GM12864 (cell line): Measurements from ENCODE around the gene TAS2R39.

ENCODE experiments used
- DNase-seq: peaks from one replicate; pipeline ENCODE4 v3.0.0-alpha.2; 2011; ENCODE audit warnings: low read depth
- H3K4me3 ChIP-seq: 2 replicates; pipeline ENCODE4 v1.5.1; 2011; ENCODE audit warnings: mild to moderate bottlenecking, low read depth, low read length, control low read depth
- TF ChIP-seq, protein P1 (sequence below): IDR thresholded peaks from 2 replicates; pipeline ENCODE4 v1.5.1; 2011; ENCODE audit warnings: low read depth, mild to moderate bottlenecking, moderate library complexity, low read length, control low read depth, inconsistent platforms; ENCODE audit errors: missing control alignments

TAS2R39 gene

DNA sequence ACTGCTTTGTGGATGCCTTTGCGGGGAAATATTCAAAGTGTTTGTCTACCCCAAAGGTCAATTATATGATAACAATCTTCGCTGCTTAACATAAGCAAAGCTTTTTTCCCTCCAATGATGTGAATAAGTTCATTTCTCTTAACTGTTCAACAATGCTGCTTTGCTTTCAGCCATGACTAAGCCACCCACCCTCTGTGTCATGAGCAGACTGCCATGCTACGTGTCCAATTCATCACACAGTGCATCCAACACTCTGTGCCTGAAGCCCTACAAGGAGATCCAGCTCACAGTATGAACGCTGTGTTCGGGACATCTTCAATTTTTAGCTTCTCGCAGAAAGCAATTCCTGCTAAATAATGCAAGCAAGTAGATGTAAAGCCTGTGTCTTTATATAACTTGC lies 32.9 kb downstream of the TAS2R39 start:
- TF ChIP-seq, protein P1, sequence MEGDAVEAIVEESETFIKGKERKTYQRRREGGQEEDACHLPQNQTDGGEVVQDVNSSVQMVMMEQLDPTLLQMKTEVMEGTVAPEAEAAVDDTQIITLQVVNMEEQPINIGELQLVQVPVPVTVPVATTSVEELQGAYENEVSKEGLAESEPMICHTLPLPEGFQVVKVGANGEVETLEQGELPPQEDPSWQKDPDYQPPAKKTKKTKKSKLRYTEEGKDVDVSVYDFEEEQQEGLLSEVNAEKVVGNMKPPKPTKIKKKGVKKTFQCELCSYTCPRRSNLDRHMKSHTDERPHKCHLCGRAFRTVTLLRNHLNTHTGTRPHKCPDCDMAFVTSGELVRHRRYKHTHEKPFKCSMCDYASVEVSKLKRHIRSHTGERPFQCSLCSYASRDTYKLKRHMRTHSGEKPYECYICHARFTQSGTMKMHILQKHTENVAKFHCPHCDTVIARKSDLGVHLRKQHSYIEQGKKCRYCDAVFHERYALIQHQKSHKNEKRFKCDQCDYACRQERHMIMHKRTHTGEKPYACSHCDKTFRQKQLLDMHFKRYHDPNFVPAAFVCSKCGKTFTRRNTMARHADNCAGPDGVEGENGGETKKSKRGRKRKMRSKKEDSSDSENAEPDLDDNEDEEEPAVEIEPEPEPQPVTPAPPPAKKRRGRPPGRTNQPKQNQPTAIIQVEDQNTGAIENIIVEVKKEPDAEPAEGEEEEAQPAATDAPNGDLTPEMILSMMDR = no peak
- no peak overlapping the region for H3K4me3 ChIP-seq
- DNase-seq = no peak

DNA sequence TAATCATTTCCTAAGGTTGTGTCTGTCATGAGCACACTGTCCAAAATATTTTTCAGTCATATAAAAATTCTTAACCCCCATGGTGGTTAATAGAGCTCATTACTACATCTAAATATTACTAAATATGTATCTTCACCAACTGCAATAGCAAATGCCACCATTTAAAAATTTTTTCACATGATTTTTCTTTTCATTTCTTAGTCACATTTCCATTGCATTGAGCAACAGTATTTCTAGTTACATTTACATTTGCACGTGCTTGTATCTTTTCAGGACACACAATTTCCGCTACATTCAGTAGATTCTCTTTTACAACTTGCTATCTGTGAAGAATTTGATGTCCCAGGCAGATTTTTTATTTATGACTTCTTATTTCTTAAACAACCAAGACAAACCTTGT lies 33.5 kb downstream of the TAS2R39 start:
- DNase-seq = no peak
- TF ChIP-seq, protein P1 = no peak
- no peak overlapping the region for H3K4me3 ChIP-seq

DNA sequence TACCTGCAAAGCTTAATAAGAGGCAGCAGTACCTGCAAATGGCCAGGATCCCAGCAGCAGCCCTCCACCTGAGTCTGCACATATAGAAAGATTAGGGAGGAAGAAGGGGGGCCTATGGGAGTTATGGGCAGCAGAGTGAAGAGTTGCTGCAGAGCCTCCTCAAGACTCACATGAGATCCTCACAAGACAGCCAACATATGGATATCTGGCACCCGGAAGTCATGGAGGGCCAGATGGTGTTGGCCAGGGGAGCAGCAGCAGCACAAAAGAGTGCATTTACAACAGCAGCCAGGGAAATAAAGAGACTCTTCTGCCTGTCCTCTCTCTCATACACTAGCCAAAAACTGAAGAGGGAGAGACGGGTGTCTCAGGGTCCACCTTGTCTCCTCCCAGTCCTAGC lies 34.6 kb downstream of the TAS2R39 start:
- no peak overlapping the region for H3K4me3 ChIP-seq
- TF ChIP-seq, protein P1 = no peak
- DNase-seq = no peak

DNA sequence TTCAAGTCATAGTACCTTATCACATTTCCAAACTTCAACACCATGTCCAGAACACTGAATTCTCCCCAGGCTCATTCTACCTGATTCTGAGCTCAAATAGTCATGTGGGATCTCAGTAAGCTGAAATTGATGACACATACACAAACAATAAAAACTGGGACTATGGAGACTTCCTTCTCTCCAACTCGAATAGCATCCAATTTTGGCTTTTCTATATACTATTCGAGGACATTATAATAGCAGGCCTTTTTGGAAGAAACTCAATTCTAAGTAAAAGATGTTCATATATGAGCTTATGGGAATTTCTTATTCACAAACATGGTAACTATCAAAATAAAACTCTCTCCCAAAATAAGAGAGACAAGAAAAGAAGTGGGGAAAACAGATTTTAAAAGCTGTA lies 38.1 kb downstream of the TAS2R39 start:
- TF ChIP-seq, protein P1 = no peak
- no peak for DNase-seq
- H3K4me3 ChIP-seq = no peak overlapping the region

DNA sequence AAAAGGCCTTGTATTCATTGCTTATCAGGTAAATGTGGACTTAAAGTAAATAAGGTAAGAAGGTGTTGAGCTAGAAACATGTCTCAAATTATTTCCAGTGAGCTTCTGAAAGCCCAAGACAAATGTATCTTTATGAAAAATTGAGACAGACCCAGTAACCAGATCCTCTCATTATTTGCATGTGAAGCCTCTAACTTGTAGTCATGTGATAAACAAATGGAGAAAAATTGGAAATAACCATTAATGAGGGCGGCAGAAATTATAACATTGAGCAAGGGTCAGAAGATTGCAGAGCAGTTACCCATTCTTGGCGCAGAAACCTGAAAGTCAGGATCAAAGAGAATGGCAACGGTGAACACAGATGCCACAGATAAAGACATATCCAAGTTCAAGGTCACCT lies 38.5 kb downstream of the TAS2R39 start, which contains the start of gene TAS2R40:
TAS2R40 (plus strand) TSS at position 301 of the 400 bp plus-strand sequence; CDS start at position 343, 42 bp downstream.
- TF ChIP-seq, protein P1 = no peak
- no peak within 1 kb of the TSS for H3K4me3 ChIP-seq
- no peak for DNase-seq

DNA sequence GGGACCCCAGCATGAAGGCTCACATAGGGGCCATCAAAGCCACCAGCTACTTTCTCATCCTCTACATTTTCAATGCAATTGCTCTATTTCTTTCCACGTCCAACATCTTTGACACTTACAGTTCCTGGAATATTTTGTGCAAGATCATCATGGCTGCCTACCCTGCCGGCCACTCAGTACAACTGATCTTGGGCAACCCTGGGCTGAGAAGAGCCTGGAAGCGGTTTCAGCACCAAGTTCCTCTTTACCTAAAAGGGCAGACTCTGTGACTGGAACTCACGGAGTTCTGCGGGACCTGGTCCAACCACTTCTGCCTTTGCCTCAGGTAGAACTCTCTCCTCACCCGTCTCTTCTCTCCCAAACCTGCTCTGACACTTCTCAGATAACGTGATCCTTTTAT lies 39.6 kb downstream of the TAS2R39 start:
- DNase-seq = no peak
- H3K4me3 ChIP-seq = no peak overlapping the region
- TF ChIP-seq, protein P1 = no peak

DNA sequence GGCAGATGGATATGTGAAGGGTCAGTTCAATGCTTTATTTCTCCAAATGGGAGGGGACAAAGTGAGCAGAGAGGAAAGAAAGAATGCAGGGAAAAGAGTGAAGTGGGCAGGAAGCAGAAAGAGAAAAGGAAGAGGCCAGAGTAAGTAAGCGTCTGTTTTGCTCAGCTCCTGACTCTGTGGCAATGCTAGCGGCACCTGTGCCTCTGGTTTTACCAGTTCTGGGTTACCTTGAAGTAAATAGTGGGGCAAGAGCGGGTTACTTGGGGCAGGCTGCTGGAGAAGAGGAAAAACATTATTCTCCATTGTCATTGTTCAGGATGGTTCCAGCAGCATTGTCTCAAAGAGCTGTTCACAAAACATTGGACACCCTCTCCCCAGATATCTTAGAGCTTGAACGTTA lies 40.6 kb downstream of the TAS2R39 start:
- no peak for DNase-seq

More for the DNA sequence above, 40.6 kb downstream of the TAS2R39 start:
- TF ChIP-seq, protein P1 = no peak
- no peak overlapping the region for H3K4me3 ChIP-seq
